NOMO-1 (cell line): Measurements from ENCODE around the gene ZFHX2.
A peak's percentile ranks its signal among the peaks of the same experiment; 100 is the strongest.

ENCODE experiments used
- DNase-seq, 2 experiments: peaks; one replicate each; lab custom pipeline; 2025; ENCODE audit not compliant: unreplicated experiment in 2 of 2; lab: John Stamatoyannopoulos, UW

The ZFHX2 gene

GRCh38 chr14:23523229-23524016 is 28.1 kb downstream of the ZFHX2 start:
- DNase-seq = no peak

- no peak for DNase-seq
Measured at GRCh38 chr14:23522643-23523198, 28.8 kb downstream of the ZFHX2 start.

- DNase-seq = peak; percentile 54 to 71
Measured at GRCh38 chr14:23521785-23522640, 29.6 kb downstream of the ZFHX2 start.

GRCh38 chr14:23520899-23521533 is 30.5 kb downstream of the ZFHX2 start:
- peak in 1 of 2 experiments; percentile 14 for DNase-seq

- DNase-seq = no peak
Measured at GRCh38 chr14:23518709-23519108, 32.9 kb downstream of the ZFHX2 start.

GRCh38 chr14:23517650-23518326 is 33.8 kb downstream of the ZFHX2 start:
- DNase-seq = no peak

- DNase-seq = no peak
Measured at GRCh38 chr14:23514644-23514957, 37.0 kb downstream of the ZFHX2 start.

- DNase-seq = no peak
Measured at GRCh38 chr14:23513818-23514643, 37.5 kb downstream of the ZFHX2 start.

GRCh38 chr14:23513005-23513817 is 38.4 kb downstream of the ZFHX2 start:
- no peak for DNase-seq

GRCh38 chr14:23512156-23512555 is 39.4 kb downstream of the ZFHX2 start:
- no peak for DNase-seq

- no peak for DNase-seq
Measured at GRCh38 chr14:23494223-23494622, 57.3 kb downstream of the ZFHX2 start.

GRCh38 chr14:23492618-23493272 is 58.8 kb downstream of the ZFHX2 start:
- DNase-seq = no peak

- no peak for DNase-seq
Measured at GRCh38 chr14:23487216-23487615, 64.3 kb downstream of the ZFHX2 start.

GRCh38 chr14:23486036-23486435 is 65.5 kb downstream of the ZFHX2 start:
- DNase-seq = no peak

GRCh38 chr14:23485326-23485725 is 66.2 kb downstream of the ZFHX2 start:
- DNase-seq = no peak

GRCh38 chr14:23483236-23483854 is 68.2 kb downstream of the ZFHX2 start:
- DNase-seq = no peak

- no peak for DNase-seq
Measured at GRCh38 chr14:23482823-23483148, 68.8 kb downstream of the ZFHX2 start.
